ENCODE data around the gene SNX5.
A peak's percentile ranks its signal among the peaks of the same experiment; 100 is the strongest.

SNX5 gene

GRCh38 chr20:17963114-17963897 lies 5.3 kb downstream of the SNX5 start:
- TF ChIP-seq CTCF (conservative IDR thresholded peaks at IDR 0.05) = no peak

DNA sequence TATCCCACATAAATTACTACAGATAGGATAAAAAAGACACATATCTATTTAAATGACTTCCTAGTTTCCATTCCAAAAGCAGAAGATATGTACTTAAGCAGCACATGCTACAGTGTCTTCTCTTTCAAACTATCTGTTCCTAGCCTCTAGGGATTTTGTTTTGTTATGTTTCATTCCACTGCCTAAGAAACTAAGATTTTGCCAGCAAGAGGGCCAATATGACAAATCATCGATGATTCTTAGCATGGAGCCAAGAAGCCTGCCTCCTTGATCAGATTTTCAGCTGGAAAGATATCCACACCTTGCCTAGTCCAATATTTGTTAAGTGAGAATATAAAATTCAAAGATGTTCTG lies 7.0 kb downstream of the SNX5 start:
- TF ChIP-seq CTCF (conservative IDR thresholded peaks at IDR 0.05) = no peak
- peak overlapping the region; percentile 100 for H3K27ac ChIP-seq

More at GRCh38 chr20:17963114-17963897, 5.3 kb downstream of the SNX5 start:
- H3K27ac ChIP-seq = peak overlapping the region; percentile 100

GRCh38 chr20:17960927-17961586 lies 7.5 kb downstream of the SNX5 start:
- peak overlapping the region; percentile 100 for H3K27ac ChIP-seq
- no peak for TF ChIP-seq CTCF (conservative IDR thresholded peaks at IDR 0.05)

DNA sequence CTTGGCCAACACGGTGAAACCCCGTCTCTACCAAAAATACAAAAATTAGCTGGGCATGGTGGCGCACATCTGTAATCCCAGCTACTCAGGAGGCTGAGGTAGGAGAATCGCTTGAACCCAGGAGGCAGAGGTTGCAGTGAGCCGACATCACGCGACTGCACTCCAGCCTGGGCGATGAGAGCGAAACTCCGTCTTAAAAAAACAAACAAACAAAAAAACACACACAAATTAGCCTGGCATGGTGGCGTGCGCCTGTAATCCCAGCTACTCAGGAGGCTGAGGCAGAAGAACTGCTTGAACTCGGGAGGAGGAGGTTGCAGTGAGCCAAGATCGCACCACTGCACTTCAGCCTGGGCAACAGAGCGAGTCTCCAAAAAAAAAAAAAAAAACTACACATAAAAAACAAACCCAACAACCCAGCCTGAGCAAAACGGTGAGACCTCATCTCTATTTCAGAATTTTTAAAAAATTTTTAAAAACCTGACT lies 8.2 kb downstream of the SNX5 start:
- peak overlapping the region; percentile 100 for H3K27ac ChIP-seq

DNA sequence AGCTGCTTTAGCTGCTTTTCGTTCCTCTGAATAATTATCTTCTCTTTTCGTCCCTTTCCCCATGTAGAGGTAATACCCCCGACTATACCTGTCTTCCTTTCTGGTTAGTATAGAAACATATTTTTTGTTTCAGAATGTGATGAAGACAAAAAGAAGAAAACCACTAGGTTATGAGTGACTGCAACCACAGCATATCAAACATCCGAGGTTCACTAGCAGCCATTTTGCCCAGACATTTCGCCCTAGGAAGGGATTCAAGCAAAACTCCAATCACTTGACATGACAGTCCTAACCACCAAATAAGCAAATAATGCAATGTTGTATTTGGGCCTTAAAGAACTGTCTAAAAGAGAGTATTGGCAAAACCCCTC lies 9.4 kb downstream of the SNX5 start:
- TF ChIP-seq CTCF (conservative IDR thresholded peaks at IDR 0.05) = no peak
- peak overlapping the region; percentile 100 for H3K27ac ChIP-seq

GRCh38 chr20:17958373-17959256 lies 10.0 kb downstream of the SNX5 start:
- TF ChIP-seq CTCF (conservative IDR thresholded peaks at IDR 0.05) = peak; percentile 26; the same call in 1 of the 2 replicates
- peak overlapping the region; percentile 100 for H3K27ac ChIP-seq

GRCh38 chr20:17957505-17958363 lies 10.9 kb downstream of the SNX5 start:
- peak overlapping the region; percentile 100 for H3K27ac ChIP-seq
- TF ChIP-seq CTCF (conservative IDR thresholded peaks at IDR 0.05) = no peak
